ENCODE data around the gene LCA5L.

The LCA5L gene

GRCh38 chr21:39400173-39400572 lies 45.4 kb downstream of the LCA5L start:
- H3K36me3 ChIP-seq (ENCODE audit: control insufficient read depth in 4 of 4, insufficient read depth in 4 of 4, low read length in 3 of 4): peaks cover 3 to 17% (median 12%) of the 10 kb centered on the region in 4 experiments
- ChIA-PET CTCF (interaction anchor here (1.3 kb wide), 1 partner anchor 27 kb away, joined by 4 read pairs; no protein-coding TSS in a partner anchor), POLR2A (no interaction called here)
- no peak overlapping the region for H3K4me3 ChIP-seq (ENCODE audit: control insufficient read depth in 1 of 7, extremely low read depth in 1 of 7, insufficient read depth in 4 of 7, low read depth in 2 of 7, low read length in 6 of 7)
- 78% methylated on average over 1 of the region's 8 CpGs for WGBS (ENCODE audit: insufficient coverage)
- H3K9me3 ChIP-seq (ENCODE audit: control extremely low read depth in 1 of 5, control insufficient read depth in 4 of 5, insufficient read depth in 2 of 5, low read depth in 1 of 5, low read length in 4 of 5): no peaks in the 10 kb centered on the region
- no peaks in the 10 kb centered on the region for H3K4me1 ChIP-seq (ENCODE audit: control extremely low read depth in 1 of 4, control insufficient read depth in 4 of 4, insufficient read depth in 4 of 4, low read length in 3 of 4)
- H3K27me3 ChIP-seq (replicated peaks in 2 of 5; ENCODE audit: control insufficient read depth in 4 of 5, insufficient read depth in 5 of 5, low read length in 4 of 5): no peaks in the 10 kb centered on the region
- H3K27ac ChIP-seq (ENCODE audit: insufficient read depth in 1 of 2, low read depth in 1 of 2, low read length in 2 of 2, poor library complexity in 1 of 2, severe bottlenecking in 2 of 2): no peak overlapping the region
- no peak for DNase-seq

GRCh38 chr21:39397646-39398385 lies 47.8 kb downstream of the LCA5L start:
- Histone ChIP-seq H3K27ac (ENCODE audit: insufficient read depth in 1 of 2, low read depth in 1 of 2, low read length in 2 of 2, poor library complexity in 1 of 2, severe bottlenecking in 2 of 2) (no peak overlapping the region), H3K27me3 (replicated peaks in 2 of 5; ENCODE audit: control insufficient read depth in 4 of 5, insufficient read depth in 5 of 5, low read length in 4 of 5) (no peaks in the 10 kb centered on the region), H3K4me1 (ENCODE audit: control extremely low read depth in 1 of 4, control insufficient read depth in 4 of 4, insufficient read depth in 4 of 4, low read length in 3 of 4) (no peaks in the 10 kb centered on the region), H3K9me3 (ENCODE audit: control extremely low read depth in 1 of 5, control insufficient read depth in 4 of 5, insufficient read depth in 2 of 5, low read depth in 1 of 5, low read length in 4 of 5) (no peaks in the 10 kb centered on the region), H3K36me3 (ENCODE audit: control insufficient read depth in 4 of 4, insufficient read depth in 4 of 4, low read length in 3 of 4) (peaks cover 9 to 37% (median 28%) of the 10 kb centered on the region in 4 experiments), H3K4me3 (ENCODE audit: control insufficient read depth in 1 of 7, extremely low read depth in 1 of 7, insufficient read depth in 4 of 7, low read depth in 2 of 7, low read length in 6 of 7) (no peak overlapping the region)
- CTCF ChIA-PET: interaction anchor here (0.9 to 1.3 kb wide), 3 partner anchors 24 to 44 kb away, joined by 3 read pairs; no protein-coding TSS in a partner anchor
- peak in 1 of 3 donors; percentile 14 for DNase-seq
- 90% methylated on average over 10 of the region's 11 CpGs for WGBS (ENCODE audit: insufficient coverage)
- POLR2A ChIA-PET: no interaction called here

DNA sequence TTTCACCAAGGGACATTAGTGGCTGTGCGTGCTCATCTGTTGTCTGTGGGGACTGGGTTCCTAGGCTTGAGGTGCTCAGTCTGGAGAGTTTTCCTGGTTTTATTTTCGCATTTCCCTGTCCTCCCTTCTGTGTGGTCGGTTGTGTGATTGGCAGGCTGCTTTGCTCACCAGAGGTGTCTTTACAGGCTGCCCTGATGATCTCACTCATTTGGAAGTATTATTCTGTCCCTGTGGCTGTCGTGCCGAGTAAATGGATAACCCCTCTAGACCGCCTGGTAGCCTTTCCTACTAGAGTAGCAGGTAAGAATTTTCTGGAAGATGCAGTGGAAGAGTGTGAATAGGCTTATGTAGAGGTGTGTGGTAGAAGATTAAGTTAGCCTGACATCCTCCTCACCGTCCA lies 52.6 kb downstream of the LCA5L start:
- Histone ChIP-seq H3K4me1 (ENCODE audit: control extremely low read depth in 1 of 4, control insufficient read depth in 4 of 4, insufficient read depth in 4 of 4, low read length in 3 of 4) (peaks cover 0 to 11% (median 7%) of the 10 kb centered on the region in 4 experiments), H3K4me3 (ENCODE audit: control insufficient read depth in 1 of 7, extremely low read depth in 1 of 7, insufficient read depth in 4 of 7, low read depth in 2 of 7, low read length in 6 of 7) (no peak overlapping the region), H3K9me3 (ENCODE audit: control extremely low read depth in 1 of 5, control insufficient read depth in 4 of 5, insufficient read depth in 2 of 5, low read depth in 1 of 5, low read length in 4 of 5) (no peaks in the 10 kb centered on the region), H3K36me3 (ENCODE audit: control insufficient read depth in 4 of 4, insufficient read depth in 4 of 4, low read length in 3 of 4) (peaks cover 11 to 55% (median 39%) of the 10 kb centered on the region in 4 experiments), H3K27me3 (replicated peaks in 2 of 5; ENCODE audit: control insufficient read depth in 4 of 5, insufficient read depth in 5 of 5, low read length in 4 of 5) (no peaks in the 10 kb centered on the region), H3K27ac (ENCODE audit: insufficient read depth in 1 of 2, low read depth in 1 of 2, low read length in 2 of 2, poor library complexity in 1 of 2, severe bottlenecking in 2 of 2) (no peak overlapping the region)
- ChIA-PET POLR2A (no interaction called here), CTCF (interaction anchor here (1.3 to 3.7 kb wide), 3 partner anchors 13 to 49 kb away, joined by 5 to 26 read pairs (median 9); a partner anchor contains a TSS)
- no peak for DNase-seq
- 96% methylated on average over 6 of the region's 7 CpGs for WGBS (ENCODE audit: insufficient coverage)

DNA sequence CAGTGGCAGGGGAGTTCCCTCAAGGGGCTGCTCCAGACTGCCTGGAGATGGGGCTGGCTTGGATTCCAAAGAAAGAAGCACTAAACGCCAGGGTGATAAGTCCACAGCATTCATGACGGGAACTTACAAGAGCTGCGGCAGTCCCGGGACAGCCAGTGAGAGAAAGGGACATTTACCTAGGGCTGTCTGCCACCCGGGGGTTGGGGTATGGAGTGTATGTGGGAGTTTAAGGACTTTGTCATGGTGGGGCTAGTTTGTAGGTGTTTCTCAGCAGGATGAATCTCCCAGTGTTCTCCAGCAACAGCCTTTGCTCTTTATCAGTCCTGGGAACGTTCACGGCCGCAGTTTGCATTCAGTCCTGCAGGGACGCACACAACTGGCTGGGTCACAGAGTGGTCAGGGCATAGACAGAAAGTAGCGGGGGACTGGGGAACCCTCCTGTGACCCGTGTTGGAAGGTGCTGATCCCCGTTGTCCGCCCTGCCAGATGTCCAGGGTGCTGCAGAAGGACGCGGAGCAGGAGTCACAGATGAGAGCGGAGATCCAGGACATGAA lies 55.3 kb downstream of the LCA5L start:
- Histone ChIP-seq H3K36me3 (ENCODE audit: control insufficient read depth in 4 of 4, insufficient read depth in 4 of 4, low read length in 3 of 4) (peaks cover 8 to 46% (median 31%) of the 10 kb centered on the region in 4 experiments), H3K27me3 (replicated peaks in 2 of 5; ENCODE audit: control insufficient read depth in 4 of 5, insufficient read depth in 5 of 5, low read length in 4 of 5) (no peaks in the 10 kb centered on the region), H3K27ac (ENCODE audit: insufficient read depth in 1 of 2, low read depth in 1 of 2, low read length in 2 of 2, poor library complexity in 1 of 2, severe bottlenecking in 2 of 2) (no peak overlapping the region), H3K4me1 (ENCODE audit: control extremely low read depth in 1 of 4, control insufficient read depth in 4 of 4, insufficient read depth in 4 of 4, low read length in 3 of 4) (peaks cover 3 to 28% (median 22%) of the 10 kb centered on the region in 4 experiments), H3K4me3 (ENCODE audit: control insufficient read depth in 1 of 7, extremely low read depth in 1 of 7, insufficient read depth in 4 of 7, low read depth in 2 of 7, low read length in 6 of 7) (no peak overlapping the region), H3K9me3 (ENCODE audit: control extremely low read depth in 1 of 5, control insufficient read depth in 4 of 5, insufficient read depth in 2 of 5, low read depth in 1 of 5, low read length in 4 of 5) (no peaks in the 10 kb centered on the region)
- CTCF ChIA-PET: interaction anchor here (1.6 to 3.7 kb wide), 5 partner anchors 17 to 51 kb away, joined by 4 to 26 read pairs (median 7); partner anchors contain the start of gene HMGN1
- 94% methylated on average over 15 of the region's 16 CpGs for WGBS (ENCODE audit: insufficient coverage)
- DNase-seq: no peak
- POLR2A ChIA-PET: no interaction called here

DNA sequence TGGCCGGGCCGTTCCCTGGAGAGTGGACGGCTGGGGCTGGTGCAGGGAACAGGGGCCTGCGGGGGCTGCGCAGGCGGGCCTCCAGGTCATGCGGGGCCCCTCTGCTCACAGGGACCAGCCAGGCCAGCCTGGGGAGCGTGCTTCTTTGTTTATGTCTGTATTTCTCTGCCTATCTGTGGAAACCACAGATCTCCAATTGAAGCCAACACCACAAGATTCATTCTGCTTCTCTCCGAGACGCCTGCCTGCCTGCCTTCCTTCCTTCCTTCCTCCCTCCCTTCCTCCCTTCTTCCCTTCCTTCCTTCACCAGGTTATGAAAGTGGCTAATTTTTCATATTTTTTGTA lies 56.8 kb downstream of the LCA5L start:
- H3K36me3 ChIP-seq (ENCODE audit: control insufficient read depth in 4 of 4, insufficient read depth in 4 of 4, low read length in 3 of 4): peaks cover 2 to 36% (median 21%) of the 10 kb centered on the region in 4 experiments
- 0% methylated on average over 6 of the region's 10 CpGs for WGBS (ENCODE audit: insufficient coverage)
- H3K27me3 ChIP-seq (replicated peaks in 2 of 5; ENCODE audit: control insufficient read depth in 4 of 5, insufficient read depth in 5 of 5, low read length in 4 of 5): no peaks in the 10 kb centered on the region
- DNase-seq: no peak
- ChIA-PET POLR2A (no interaction called here), CTCF (no interaction called here)
- H3K4me3 ChIP-seq (ENCODE audit: control insufficient read depth in 1 of 7, extremely low read depth in 1 of 7, insufficient read depth in 4 of 7, low read depth in 2 of 7, low read length in 6 of 7): peak overlapping the region in 5 of 7 experiments; percentile 49 to 79 (median 61)
- H3K4me1 ChIP-seq (ENCODE audit: control extremely low read depth in 1 of 4, control insufficient read depth in 4 of 4, insufficient read depth in 4 of 4, low read length in 3 of 4): peaks cover 3 to 37% (median 30%) of the 10 kb centered on the region in 4 experiments
- no peak overlapping the region for H3K27ac ChIP-seq (ENCODE audit: insufficient read depth in 1 of 2, low read depth in 1 of 2, low read length in 2 of 2, poor library complexity in 1 of 2, severe bottlenecking in 2 of 2)
- no peaks in the 10 kb centered on the region for H3K9me3 ChIP-seq (ENCODE audit: control extremely low read depth in 1 of 5, control insufficient read depth in 4 of 5, insufficient read depth in 2 of 5, low read depth in 1 of 5, low read length in 4 of 5)

DNA sequence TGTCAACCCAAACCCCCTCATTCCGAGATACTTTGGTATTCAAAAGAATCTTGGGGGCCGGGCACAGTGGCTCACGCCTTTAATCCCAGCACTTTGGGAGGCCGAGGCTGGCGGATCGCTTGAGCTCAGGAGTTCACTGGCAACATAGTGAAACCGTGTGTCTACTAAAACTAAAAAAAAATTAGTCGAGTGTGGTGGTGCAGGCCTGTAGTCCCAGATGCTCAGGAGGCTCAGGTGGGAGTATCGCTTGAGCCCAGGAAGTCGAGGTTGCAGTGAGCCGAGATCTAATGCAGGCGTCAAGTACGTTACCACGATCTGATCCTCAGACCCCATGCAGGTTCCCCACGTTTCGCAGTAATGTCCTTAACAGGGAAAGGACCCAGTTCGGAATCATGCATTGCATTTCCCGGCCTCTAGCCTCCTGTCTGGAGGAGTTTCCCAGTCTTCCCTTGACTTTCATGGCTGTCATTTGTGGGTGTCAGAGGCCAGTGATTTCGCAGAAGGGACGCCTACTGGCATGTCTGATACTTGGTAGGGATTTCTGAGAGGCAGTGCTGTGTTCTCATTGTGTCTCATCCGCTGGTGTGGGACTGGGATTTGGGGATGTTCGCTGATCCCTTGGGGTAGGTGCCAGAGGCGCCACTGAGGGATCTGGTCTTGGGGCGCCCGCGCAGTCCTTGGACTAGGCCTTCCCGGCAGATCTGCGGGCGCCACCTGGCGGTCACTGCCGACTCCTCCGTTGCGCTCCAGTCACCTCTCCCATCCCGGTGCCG lies 57.4 kb downstream of the LCA5L start:
- 24% methylated on average over 24 of the region's 35 CpGs for WGBS (ENCODE audit: insufficient coverage)
- CTCF ChIA-PET: interaction anchor here (0.9 to 4.7 kb wide), 9 partner anchors 13 to 88 kb away, joined by 3 to 52 read pairs (median 5); partner anchors contain the start of gene BRWD1

More for the DNA sequence above, 57.4 kb downstream of the LCA5L start:
- peak; percentile 82 to 85 (median 82) for DNase-seq
- Histone ChIP-seq H3K4me1 (ENCODE audit: control extremely low read depth in 1 of 4, control insufficient read depth in 4 of 4, insufficient read depth in 4 of 4, low read length in 3 of 4) (peaks cover 3 to 37% (median 30%) of the 10 kb centered on the region in 4 experiments), H3K27ac (ENCODE audit: insufficient read depth in 1 of 2, low read depth in 1 of 2, low read length in 2 of 2, poor library complexity in 1 of 2, severe bottlenecking in 2 of 2) (peak overlapping the region in 1 of 2 experiments; percentile 79), H3K9me3 (ENCODE audit: control extremely low read depth in 1 of 5, control insufficient read depth in 4 of 5, insufficient read depth in 2 of 5, low read depth in 1 of 5, low read length in 4 of 5) (no peaks in the 10 kb centered on the region), H3K36me3 (ENCODE audit: control insufficient read depth in 4 of 4, insufficient read depth in 4 of 4, low read length in 3 of 4) (peaks cover 2 to 31% (median 18%) of the 10 kb centered on the region in 4 experiments), H3K4me3 (ENCODE audit: control insufficient read depth in 1 of 7, extremely low read depth in 1 of 7, insufficient read depth in 4 of 7, low read depth in 2 of 7, low read length in 6 of 7) (peak overlapping the region in 6 of 7 experiments; percentile 49 to 82 (median 67)), H3K27me3 (replicated peaks in 2 of 5; ENCODE audit: control insufficient read depth in 4 of 5, insufficient read depth in 5 of 5, low read length in 4 of 5) (no peaks in the 10 kb centered on the region)
- POLR2A ChIA-PET: interaction anchor here (0.9 to 1.8 kb wide), 4 partner anchors 15 to 76 kb away, joined by 3 to 9 read pairs (median 4); partner anchors contain the start of gene HMGN1
